Liver (tissue), 9 donors: Measurements from ENCODE around the gene TRIM13. TPM values are rescaled to one million over a fixed set of nuclear protein-coding genes. Genes with fewer than 3 reads are reported as not detected.

ENCODE experiments used
- DNase-seq: peaks from one replicate; pipeline ENCODE4 v3.0.0-alpha.2; 2017; ENCODE audit warnings: low spot score
- H3K27ac ChIP-seq, 2 donors: one replicate each; pipeline ENCODE4 v1.7.0; 2013; ENCODE audit warnings: inconsistent platforms in 2 of 2, low read length in 2 of 2, control low read depth in 1 of 2, low read depth in 1 of 2, mild to moderate bottlenecking in 1 of 2
- H3K27me3 ChIP-seq, 4 donors: one replicate each; pipeline versions ENCODE4 v1.6.1 to v1.7.0; 2013; ENCODE audit warnings: low read length in 3 of 4, inconsistent platforms in 1 of 4, mild to moderate bottlenecking in 1 of 4, moderate library complexity in 1 of 4; ENCODE audit not compliant: control insufficient read depth in 4 of 4, insufficient read depth in 4 of 4
- H3K36me3 ChIP-seq, 4 donors: one replicate each; pipeline versions ENCODE4 v1.6.1 to v1.7.0; 2013; ENCODE audit warnings: low read length in 3 of 4, mild to moderate bottlenecking in 3 of 4, low read depth in 1 of 4, moderate library complexity in 1 of 4; ENCODE audit not compliant: control insufficient read depth in 4 of 4, insufficient read depth in 3 of 4
- H3K4me1 ChIP-seq, 4 donors: one replicate each; pipeline versions ENCODE4 v1.6.1 to v1.7.0; 2013; ENCODE audit warnings: low read length in 3 of 4, mild to moderate bottlenecking in 3 of 4, moderate library complexity in 1 of 4; ENCODE audit not compliant: control insufficient read depth in 4 of 4, insufficient read depth in 4 of 4
- H3K4me3 ChIP-seq, 3 donors: one replicate each; pipeline versions ENCODE4 v1.6.1 to v1.7.0; 2013; ENCODE audit warnings: low read length in 3 of 3, control low read depth in 1 of 3, low read depth in 1 of 3, mild to moderate bottlenecking in 1 of 3
- H3K9ac ChIP-seq, 2 donors: one replicate each; pipeline ENCODE4 v1.7.0; 2013; ENCODE audit warnings: low read length in 2 of 2, mild to moderate bottlenecking in 2 of 2, moderate library complexity in 2 of 2, control low read depth in 1 of 2, low read depth in 1 of 2
- H3K9me3 ChIP-seq, 4 donors: one replicate each; pipeline versions ENCODE4 v1.6.1 to v1.7.0; 2013; ENCODE audit warnings: low read length in 3 of 4; ENCODE audit not compliant: control insufficient read depth in 4 of 4
- ATF3 ChIP-seq: IDR thresholded peaks from 2 replicates; pipeline ENCODE4 v1.6.1; 2016; ENCODE audit warnings: antibody characterized with exemption
- CTCF ChIP-seq: fragments of 150-350 bp; IDR thresholded peaks from 2 replicates; pipeline ENCODE4 v1.5.1; 2017; ENCODE audit warnings: improper control_type of control experiment, low read depth, low read length; ENCODE audit not compliant: missing input control
- EGR1 ChIP-seq, 2 donors: IDR thresholded peaks; 2 replicates each; pipeline ENCODE4 v1.6.1; 2016 to 2018; ENCODE audit warnings: antibody characterized with exemption in 2 of 2, low read depth in 2 of 2
- FOXA1 ChIP-seq: IDR thresholded peaks from 2 replicates; pipeline ENCODE4 v1.6.1; 2016; ENCODE audit warnings: antibody characterized with exemption
- FOXA2 ChIP-seq: IDR thresholded peaks from 2 replicates; pipeline ENCODE4 v1.6.1; 2016; ENCODE audit warnings: antibody characterized with exemption
- GABPA ChIP-seq, 2 donors: IDR thresholded peaks in 1 of 2; conservative IDR thresholded peaks in 1 of 2; 2 replicates each; pipeline ENCODE4 v1.6.1; 2016; ENCODE audit warnings: antibody characterized with exemption in 2 of 2, mild to moderate bottlenecking in 1 of 2, moderate library complexity in 1 of 2
- HNF4A ChIP-seq, 2 donors: conservative IDR thresholded peaks; 2 replicates each; pipeline ENCODE4 v1.6.1; 2016; ENCODE audit warnings: antibody characterized with exemption in 2 of 2, mild to moderate bottlenecking in 2 of 2
- HNF4G ChIP-seq: IDR thresholded peaks from 2 replicates; pipeline ENCODE4 v1.6.1; 2016; ENCODE audit warnings: antibody characterized with exemption
- JUND ChIP-seq, 2 donors: IDR thresholded peaks; 2 replicates each; pipeline ENCODE4 v1.6.1; 2016; ENCODE audit warnings: antibody characterized with exemption in 2 of 2
- NR2F2 ChIP-seq: IDR thresholded peaks from 2 replicates; pipeline ENCODE4 v1.6.1; 2016; ENCODE audit warnings: antibody characterized with exemption
- RAD21 ChIP-seq, 2 donors: IDR thresholded peaks; 2 replicates each; pipeline ENCODE4 v1.6.1; 2016; ENCODE audit warnings: antibody characterized with exemption in 2 of 2, mild to moderate bottlenecking in 2 of 2
- RXRA ChIP-seq, 2 donors: IDR thresholded peaks; 2 replicates each; pipeline ENCODE4 v1.6.1; 2017 to 2018; ENCODE audit warnings: antibody characterized with exemption in 2 of 2, mild to moderate bottlenecking in 1 of 2
- SP1 ChIP-seq: IDR thresholded peaks from 2 replicates; pipeline ENCODE4 v1.6.1; 2018; ENCODE audit warnings: antibody characterized with exemption, mild to moderate bottlenecking
- TAF1 ChIP-seq: conservative IDR thresholded peaks from 2 replicates; pipeline ENCODE4 v1.6.1; 2016; ENCODE audit warnings: antibody characterized with exemption, mild to moderate bottlenecking
- YY1 ChIP-seq: IDR thresholded peaks from 2 replicates; pipeline ENCODE4 v1.6.1; 2016; ENCODE audit warnings: antibody characterized with exemption, mild to moderate bottlenecking
- ZBTB33 ChIP-seq: IDR thresholded peaks from 2 replicates; pipeline ENCODE4 v1.6.1; 2016; ENCODE audit warnings: antibody characterized with exemption
- WGBS: extraction: QIAGEN DNeasy Blood & Tissue Kit; methylation state at CpG from one replicate; pipeline ENCODE4 v1.1.7; 2013; 5-methylcytosine and 5-hydroxymethylcytosine counted together
- polyA plus RNA-seq, 2 donors: library from polyadenylated mRNA; stranded (reverse) in 1 of 2; unstranded in 1 of 2; fragments of 200-250 nt in 1 of 2; fragments of >200 nt in 1 of 2; fragmentation: Nextera tagmentation in 1 of 2; extraction: Ambion mirVana in 1 of 2; gene quantifications; one replicate each; pipeline versions ENCODE4 v1.2.1 to v1.2.3, GENCODE V29; 2013 to 2015
- total RNA-seq, 2 donors: library from RNA; depleted of rRNA; stranded (reverse); fragments of >200 nt; gene quantifications; one replicate each; pipeline ENCODE4 v1.2.3, GENCODE V29; 2014
- TF ChIP-seq, protein P1 (sequence below): IDR thresholded peaks from 2 replicates; pipeline ENCODE4 v1.6.1; 2016; ENCODE audit warnings: antibody characterized with exemption, mild to moderate bottlenecking
- TF ChIP-seq, protein P2 (sequence below): IDR thresholded peaks from 2 replicates; pipeline ENCODE4 v1.6.1; 2016; ENCODE audit warnings: antibody characterized with exemption
- donor health status: healthy.
- donor health status: healthy.
- donor health status: healthy.
- donor health status: healthy.
- donor health status: healthy.

Gene TRIM13
- total and polyA plus RNA-seq, 4 donors = 4.7 to 10.5 (median 9.6) TPM

DNA sequence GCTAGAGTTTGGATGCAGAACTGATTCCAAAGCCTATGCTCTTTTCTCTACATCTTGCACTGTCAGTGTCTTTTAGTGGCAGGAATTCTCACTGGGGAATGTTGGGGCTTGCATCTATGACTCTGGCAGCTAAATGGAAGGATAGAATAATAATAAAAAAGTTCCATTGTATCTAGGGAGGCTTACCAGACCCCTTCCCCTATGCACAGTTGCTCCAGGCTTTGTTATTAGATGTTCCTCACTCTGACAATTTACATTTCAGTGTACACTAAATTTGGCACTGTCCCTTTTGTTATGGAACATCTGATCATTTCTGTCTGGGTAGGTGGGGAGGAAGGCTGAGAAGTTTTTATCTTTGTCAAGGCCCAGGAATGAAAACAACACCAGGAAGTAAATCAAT lies 3.7 kb upstream of the TRIM13 start:
- Histone ChIP-seq H3K27me3 (no peaks in the 10 kb centered on the region), H3K4me1 (peaks cover 6 to 16% (median 11%) of the 10 kb centered on the region in 4 donors), H3K9me3 (no peaks in the 10 kb centered on the region), H3K27ac (no peak overlapping the region), H3K9ac (no peak overlapping the region), H3K4me3 (no peak overlapping the region), H3K36me3 (peaks cover 0 to 2% (median 0%) of the 10 kb centered on the region in 4 donors)
- DNase-seq = no peak
- TF ChIP-seq GABPA (IDR thresholded peaks at IDR 0.05 in 1 of 2, conservative IDR thresholded peaks at IDR 0.05 in 1 of 2) (no peak), ZBTB33 (no peak), RXRA (IDR thresholded peaks at IDR 0.05) (no peak), CTCF (no peak), YY1 (no peak), HNF4G (no peak), JUND (IDR thresholded peaks at IDR 0.05) (no peak), FOXA1 (no peak), NR2F2 (no peak), TAF1 (no peak), SP1 (no peak), FOXA2 (no peak)
- TF ChIP-seq, protein P1, sequence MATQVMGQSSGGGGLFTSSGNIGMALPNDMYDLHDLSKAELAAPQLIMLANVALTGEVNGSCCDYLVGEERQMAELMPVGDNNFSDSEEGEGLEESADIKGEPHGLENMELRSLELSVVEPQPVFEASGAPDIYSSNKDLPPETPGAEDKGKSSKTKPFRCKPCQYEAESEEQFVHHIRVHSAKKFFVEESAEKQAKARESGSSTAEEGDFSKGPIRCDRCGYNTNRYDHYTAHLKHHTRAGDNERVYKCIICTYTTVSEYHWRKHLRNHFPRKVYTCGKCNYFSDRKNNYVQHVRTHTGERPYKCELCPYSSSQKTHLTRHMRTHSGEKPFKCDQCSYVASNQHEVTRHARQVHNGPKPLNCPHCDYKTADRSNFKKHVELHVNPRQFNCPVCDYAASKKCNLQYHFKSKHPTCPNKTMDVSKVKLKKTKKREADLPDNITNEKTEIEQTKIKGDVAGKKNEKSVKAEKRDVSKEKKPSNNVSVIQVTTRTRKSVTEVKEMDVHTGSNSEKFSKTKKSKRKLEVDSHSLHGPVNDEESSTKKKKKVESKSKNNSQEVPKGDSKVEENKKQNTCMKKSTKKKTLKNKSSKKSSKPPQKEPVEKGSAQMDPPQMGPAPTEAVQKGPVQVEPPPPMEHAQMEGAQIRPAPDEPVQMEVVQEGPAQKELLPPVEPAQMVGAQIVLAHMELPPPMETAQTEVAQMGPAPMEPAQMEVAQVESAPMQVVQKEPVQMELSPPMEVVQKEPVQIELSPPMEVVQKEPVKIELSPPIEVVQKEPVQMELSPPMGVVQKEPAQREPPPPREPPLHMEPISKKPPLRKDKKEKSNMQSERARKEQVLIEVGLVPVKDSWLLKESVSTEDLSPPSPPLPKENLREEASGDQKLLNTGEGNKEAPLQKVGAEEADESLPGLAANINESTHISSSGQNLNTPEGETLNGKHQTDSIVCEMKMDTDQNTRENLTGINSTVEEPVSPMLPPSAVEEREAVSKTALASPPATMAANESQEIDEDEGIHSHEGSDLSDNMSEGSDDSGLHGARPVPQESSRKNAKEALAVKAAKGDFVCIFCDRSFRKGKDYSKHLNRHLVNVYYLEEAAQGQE = no peak
- TF ChIP-seq, protein P2, sequence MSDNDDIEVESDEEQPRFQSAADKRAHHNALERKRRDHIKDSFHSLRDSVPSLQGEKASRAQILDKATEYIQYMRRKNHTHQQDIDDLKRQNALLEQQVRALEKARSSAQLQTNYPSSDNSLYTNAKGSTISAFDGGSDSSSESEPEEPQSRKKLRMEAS = no peak

GRCh38 chr13:49993666-49994065 lies 3.2 kb upstream of the TRIM13 start:
- Histone ChIP-seq H3K9me3 (no peaks in the 10 kb centered on the region), H3K4me3 (no peak overlapping the region), H3K4me1 (peaks cover 9 to 22% (median 17%) of the 10 kb centered on the region in 4 donors), H3K27ac (no peak overlapping the region), H3K36me3 (peaks cover 0 to 2% (median 0%) of the 10 kb centered on the region in 4 donors), H3K27me3 (no peaks in the 10 kb centered on the region), H3K9ac (no peak overlapping the region)
- 86% methylated on average over 5 of the region's 5 CpGs for whole genome bisulfite sequencing
- no peak for DNase-seq
- TF ChIP-seq SP1 (no peak), HNF4A (conservative IDR thresholded peaks at IDR 0.05) (no peak), RXRA (IDR thresholded peaks at IDR 0.05) (no peak), NR2F2 (no peak), ATF3 (no peak), RAD21 (IDR thresholded peaks at IDR 0.05) (no peak), TAF1 (no peak), FOXA2 (no peak), EGR1 (IDR thresholded peaks at IDR 0.05; ENCODE audit: low read depth in 2 of 2) (no peak), FOXA1 (no peak)
- TF ChIP-seq, protein P1 = no peak
- TF ChIP-seq, protein P2 = no peak
